GM23248 (cell line): ENCODE measurements around the gene AGRN. TPM values are rescaled to one million over a fixed set of nuclear protein-coding genes. Genes with fewer than 3 reads are reported as not detected.

Source experiments
- DNase-seq: peaks from one replicate; pipeline ENCODE4 v3.0.0-alpha.2; 2015
- H2AFZ ChIP-seq: fragments of 200-600 bp; sonication (generic); 2 replicates; pipeline ENCODE4 v1.6.1; 2016; ENCODE audit warnings: antibody characterized with exemption
- H3F3A ChIP-seq: fragments of 200-600 bp; sonication (generic); 2 replicates; pipeline ENCODE4 v1.6.1; 2016; ENCODE audit warnings: mild to moderate bottlenecking, antibody characterized with exemption, mixed run types; ENCODE audit not compliant: insufficient read depth
- H3K27ac ChIP-seq: fragments of 200-600 bp; sonication (generic); 2 replicates; pipeline ENCODE4 v1.5.1; 2016; ENCODE audit warnings: mild to moderate bottlenecking
- H3K27me3 ChIP-seq: fragments of 200-600 bp; sonication (generic); replicated peaks from 2 replicates; pipeline ENCODE4 v1.6.1; 2016; ENCODE audit warnings: mild to moderate bottlenecking; ENCODE audit not compliant: insufficient read depth
- H3K36me3 ChIP-seq: fragments of 200-600 bp; sonication (generic); 2 replicates; pipeline ENCODE4 v1.6.1; 2016; ENCODE audit warnings: low read depth, mild to moderate bottlenecking
- H3K4me1 ChIP-seq: fragments of 200-600 bp; sonication (generic); 2 replicates; pipeline ENCODE4 v1.6.1; 2016; ENCODE audit warnings: mild to moderate bottlenecking; ENCODE audit not compliant: insufficient read depth
- H3K4me2 ChIP-seq: fragments of 200-600 bp; sonication (generic); one replicate; pipeline ENCODE4 v1.6.1; 2016; ENCODE audit warnings: mild to moderate bottlenecking; ENCODE audit not compliant: unreplicated experiment
- H3K4me3 ChIP-seq: fragments of 200-600 bp; sonication (generic); 2 replicates; pipeline ENCODE4 v1.5.1; 2016; ENCODE audit warnings: mild to moderate bottlenecking
- H3K79me2 ChIP-seq: fragments of 200-600 bp; sonication (generic); 2 replicates; pipeline ENCODE4 v1.6.1; 2016; ENCODE audit warnings: mild to moderate bottlenecking; ENCODE audit not compliant: insufficient read depth
- H3K9ac ChIP-seq: fragments of 200-600 bp; sonication (generic); 2 replicates; pipeline ENCODE4 v1.6.1; 2016; ENCODE audit warnings: mild to moderate bottlenecking
- H3K9me2 ChIP-seq: fragments of 200-600 bp; sonication (generic); 2 replicates; pipeline ENCODE4 v1.6.1; 2016; ENCODE audit warnings: mixed run types, mild to moderate bottlenecking, moderate library complexity; ENCODE audit not compliant: insufficient read depth
- H3K9me3 ChIP-seq: fragments of 200-600 bp; sonication (generic); one replicate; pipeline ENCODE4 v1.6.1; 2017; ENCODE audit warnings: low read depth
- H4K20me1 ChIP-seq: fragments of 200-600 bp; sonication (generic); 2 replicates; pipeline ENCODE4 v1.6.0; 2016; ENCODE audit not compliant: insufficient read depth
- EZH2 ChIP-seq: fragments of 200-600 bp; sonication (generic); IDR thresholded peaks from 2 replicates; pipeline ENCODE4 v1.6.1; 2018; ENCODE audit warnings: antibody characterized with exemption, mild to moderate bottlenecking; ENCODE audit not compliant: insufficient read depth, poor library complexity, severe bottlenecking
- EZH2phosphoT487 ChIP-seq: fragments of 200-600 bp; sonication (generic); IDR thresholded peaks from 2 replicates; pipeline ENCODE4 v1.6.1; 2018; ENCODE audit warnings: antibody characterized with exemption, moderate library complexity, mild to moderate bottlenecking, low read depth; ENCODE audit not compliant: insufficient read depth
- WGBS, 2 experiments: methylation state at CpG; one replicate each; pipeline ENCODE4 v1.1.6; 2015 to 2017; ENCODE audit warnings: low lambda C conversion rate in 2 of 2, low coverage in 1 of 2; ENCODE audit errors: missing lambda C conversion rate in 2 of 2; 5-methylcytosine and 5-hydroxymethylcytosine counted together
- in situ Hi-C: fragments of 300-500 bp; cut with MboI; formaldehyde crosslinking; loops from 2 replicates; pipeline ENCODE4 v1.15.0; 2020
- polyA plus RNA-seq: library from polyadenylated mRNA; unstranded; fragments of >200 nt; fragmentation: Nextera tagmentation; extraction: Ambion mirVana; gene quantifications from 2 replicates; pipeline ENCODE4 v1.2.1, GENCODE V29; 2016
- total RNA-seq: library from RNA; depleted of rRNA; stranded (reverse); fragments of >200 nt; shearing (Covaris generic); gene quantifications from 2 replicates; pipeline ENCODE4 v1.2.3, GENCODE V29; 2014

The AGRN gene
- total and polyA plus RNA-seq, 2 experiments from 2014 or later: 1.4 to 43.2 TPM

DNA sequence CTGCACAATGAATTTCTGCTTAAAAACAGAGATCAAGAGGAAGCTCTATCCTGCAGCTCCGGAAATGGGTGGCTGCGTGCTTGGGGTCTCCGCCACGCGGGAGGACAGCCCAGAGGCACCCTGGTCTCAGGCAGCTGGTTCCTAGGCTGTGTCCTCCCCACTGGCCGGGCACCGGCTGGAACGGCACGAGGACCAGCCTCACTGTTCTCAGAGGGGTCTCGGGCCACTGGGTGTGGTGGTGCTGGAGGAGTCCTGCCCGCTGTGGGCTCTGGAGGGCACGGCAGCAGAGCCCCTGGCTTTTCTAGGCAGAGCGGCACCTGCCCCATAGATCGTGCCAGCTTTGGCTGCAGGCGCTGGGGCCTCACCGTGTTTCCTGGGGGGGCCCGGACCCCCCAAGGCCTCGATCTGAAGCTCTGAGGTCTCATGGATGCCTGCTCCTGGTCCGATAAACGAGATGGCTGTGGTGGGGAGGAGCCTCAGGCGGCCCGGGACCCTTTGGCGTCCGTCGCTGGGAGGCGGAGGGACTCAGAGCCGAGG is 62.4 kb downstream of the AGRN start:
- Histone ChIP-seq H3K4me3 (no peak overlapping the region), H3K27me3 (no peaks in the 10 kb centered on the region), H3K4me2 (no peak overlapping the region), H3F3A (no peaks in the 10 kb centered on the region), H4K20me1 (no peaks in the 10 kb centered on the region), H3K27ac (no peak overlapping the region), H2AFZ (no peak overlapping the region), H3K36me3 (no peaks in the 10 kb centered on the region), H3K79me2 (no peaks in the 10 kb centered on the region), H3K9me3 (no peaks in the 10 kb centered on the region), H3K4me1 (no peaks in the 10 kb centered on the region), H3K9ac (no peak overlapping the region), H3K9me2 (no peaks in the 10 kb centered on the region)
- 89 to 96% methylated on average over 23 to 27 of the region's 27 CpGs for WGBS, 2 experiments
- no peak for TF ChIP-seq EZH2
- no peak for TF ChIP-seq EZH2phosphoT487
- in situ Hi-C loops: no loop called here
- DNase-seq: no peak

GRCh38 chr1:1082776-1083415 is 63.0 kb downstream of the AGRN start:
- WGBS, 2 experiments: 93 to 96% methylated on average over 36 to 37 of the region's 40 CpGs
- Histone ChIP-seq H3K36me3 (no peaks in the 10 kb centered on the region), H2AFZ (no peak overlapping the region), H3K9ac (no peak overlapping the region), H3K9me2 (no peaks in the 10 kb centered on the region), H3K27me3 (no peaks in the 10 kb centered on the region), H3K79me2 (no peaks in the 10 kb centered on the region), H3K4me2 (no peak overlapping the region), H3K9me3 (no peaks in the 10 kb centered on the region), H3K4me1 (no peaks in the 10 kb centered on the region), H3F3A (no peaks in the 10 kb centered on the region), H3K4me3 (no peak overlapping the region), H3K27ac (no peak overlapping the region), H4K20me1 (no peaks in the 10 kb centered on the region)
- no peak for TF ChIP-seq EZH2
- in situ Hi-C loops: no loop called here
- DNase-seq: no peak

DNA sequence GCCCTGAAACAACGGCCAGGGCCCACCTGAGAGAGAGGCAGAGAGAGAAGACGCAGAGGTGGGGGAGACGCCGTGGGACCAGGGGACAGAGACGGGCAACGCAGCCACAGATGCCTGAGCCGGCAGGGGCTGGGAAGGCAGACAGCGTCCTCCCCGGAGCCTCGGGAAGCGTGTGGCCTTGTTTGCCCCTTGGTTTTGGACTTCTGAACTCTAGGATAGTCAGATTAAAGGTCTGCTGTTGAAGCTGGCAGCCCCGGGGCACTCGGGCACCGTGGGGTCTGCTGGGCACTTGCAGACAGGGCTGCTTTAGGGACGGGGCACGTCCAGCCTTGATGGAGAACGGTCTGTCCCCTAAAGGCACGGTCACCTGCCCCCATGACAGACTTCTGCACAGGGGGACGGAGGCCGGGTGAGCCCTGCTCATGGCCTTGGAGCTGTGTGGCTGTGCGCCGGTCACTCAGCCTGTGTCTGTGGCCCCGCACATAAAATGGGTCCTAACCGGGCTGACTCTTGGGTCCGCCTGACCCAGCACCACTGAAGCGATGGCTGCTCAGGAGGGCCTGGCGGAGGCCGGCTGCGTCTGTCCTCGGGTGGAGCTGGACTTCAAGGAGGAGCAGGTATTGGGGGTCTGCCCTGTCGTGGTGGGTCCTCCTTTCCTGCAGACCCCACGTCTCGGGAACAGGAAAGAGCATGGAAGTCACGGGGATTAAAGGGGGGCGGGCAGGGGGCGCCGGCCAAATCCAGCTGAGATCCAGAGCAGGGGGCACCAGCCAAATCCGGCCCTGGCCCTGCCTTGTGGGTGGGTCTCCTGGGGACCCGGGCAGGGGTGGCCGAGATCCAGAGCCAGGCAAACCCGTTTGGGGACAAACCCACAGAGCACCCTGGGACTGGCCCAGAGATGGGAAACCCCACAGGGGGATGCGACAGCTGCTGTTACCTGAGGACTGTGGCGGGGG is 63.8 kb downstream of the AGRN start:
- Histone ChIP-seq H3K9me2 (no peaks in the 10 kb centered on the region), H3K27me3 (no peaks in the 10 kb centered on the region), H4K20me1 (no peaks in the 10 kb centered on the region), H3K4me2 (no peak overlapping the region), H3K9me3 (no peaks in the 10 kb centered on the region), H3K27ac (no peak overlapping the region), H3F3A (no peaks in the 10 kb centered on the region), H3K4me1 (no peaks in the 10 kb centered on the region), H3K9ac (no peak overlapping the region), H3K79me2 (no peaks in the 10 kb centered on the region), H3K36me3 (no peaks in the 10 kb centered on the region), H2AFZ (no peak overlapping the region), H3K4me3 (no peak overlapping the region)
- no peak for DNase-seq
- in situ Hi-C loops: no loop called here
- no peak for TF ChIP-seq EZH2
- no peak for TF ChIP-seq EZH2phosphoT487
- 89 to 91% methylated on average over 36 to 43 of the region's 43 CpGs for WGBS, 2 experiments

DNA sequence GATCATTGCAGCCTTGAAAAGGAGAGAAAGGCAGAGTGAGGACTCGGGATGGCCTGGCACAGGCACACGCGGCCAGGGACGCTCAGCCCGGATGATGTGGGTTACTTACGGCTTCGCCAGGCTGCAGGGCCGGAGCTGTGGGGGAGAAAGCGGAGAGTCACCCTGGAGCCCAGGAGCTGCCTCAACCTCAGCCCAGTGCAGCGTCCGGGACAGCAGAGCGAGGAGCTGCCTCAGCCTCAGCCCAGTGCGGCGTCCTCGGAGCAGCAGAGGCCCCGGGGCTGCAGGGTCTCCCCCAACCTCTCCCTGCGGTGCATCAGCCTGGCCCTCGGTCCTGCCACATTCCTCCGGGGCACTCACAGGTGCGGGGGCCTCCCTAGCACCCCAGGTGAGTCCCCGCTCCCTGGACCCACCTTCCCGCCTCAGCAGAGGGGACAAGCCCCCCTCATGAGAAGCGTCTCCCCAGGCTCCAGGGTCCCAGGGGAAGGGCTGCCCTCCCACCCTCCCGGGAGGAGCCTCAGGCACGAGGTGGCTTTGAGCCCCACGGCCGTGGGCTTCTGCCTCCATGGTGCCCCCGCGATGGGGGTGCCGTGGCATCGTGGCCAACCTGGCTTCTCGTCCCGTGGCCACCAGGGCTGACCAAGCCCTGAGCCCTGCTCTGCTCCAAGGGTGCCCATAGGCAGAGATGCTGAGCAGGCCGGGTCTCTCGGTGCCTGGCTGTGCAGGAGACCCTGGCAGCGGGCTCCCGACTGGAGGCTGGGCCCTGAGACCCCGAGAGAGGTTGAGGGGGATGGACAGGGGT is 64.7 kb downstream of the AGRN start:
- H3K9me3 ChIP-seq: no peaks in the 10 kb centered on the region
- H3K9me2 ChIP-seq: no peaks in the 10 kb centered on the region
- H2AFZ ChIP-seq: no peak overlapping the region
- no peaks in the 10 kb centered on the region for H3K4me1 ChIP-seq
- TF ChIP-seq EZH2phosphoT487 (no peak), EZH2 (no peak)
- in situ Hi-C loops: no loop called here
- H3K4me2 ChIP-seq: no peak overlapping the region
- no peaks in the 10 kb centered on the region for H3K27me3 ChIP-seq
- 90 to 92% methylated on average over 28 to 38 of the region's 38 CpGs for WGBS, 2 experiments
- no peak overlapping the region for H3K9ac ChIP-seq
- no peaks in the 10 kb centered on the region for H3K36me3 ChIP-seq
- no peak overlapping the region for H3K27ac ChIP-seq
- H3K79me2 ChIP-seq: no peaks in the 10 kb centered on the region
- no peaks in the 10 kb centered on the region for H3F3A ChIP-seq
- no peak overlapping the region for H3K4me3 ChIP-seq
- DNase-seq: no peak
- H4K20me1 ChIP-seq: no peaks in the 10 kb centered on the region
